Astrocyte of the spinal cord (primary cell): ENCODE measurements around the gene SETD3.

Experiments used
- DNase-seq: peaks from one replicate; pipeline ENCODE4 v3.0.0; 2011; ENCODE audit warnings: low read depth, low spot score
- H3K4me3 ChIP-seq: 2 replicates; pipeline ENCODE4 v1.5.1; 2011; ENCODE audit warnings: low read depth, mild to moderate bottlenecking, low read length, moderate library complexity
- CTCF ChIP-seq: IDR thresholded peaks from 2 replicates; pipeline ENCODE4 v1.5.1; 2012; ENCODE audit warnings: low read depth, mild to moderate bottlenecking, low read length, inconsistent platforms
- in situ Hi-C: cut with HindIII; loops from 2 replicates; pipeline ENCODE4 v1.10.0; 2017; ENCODE audit warnings: low sequenced_read_pairs

The SETD3 gene

DNA sequence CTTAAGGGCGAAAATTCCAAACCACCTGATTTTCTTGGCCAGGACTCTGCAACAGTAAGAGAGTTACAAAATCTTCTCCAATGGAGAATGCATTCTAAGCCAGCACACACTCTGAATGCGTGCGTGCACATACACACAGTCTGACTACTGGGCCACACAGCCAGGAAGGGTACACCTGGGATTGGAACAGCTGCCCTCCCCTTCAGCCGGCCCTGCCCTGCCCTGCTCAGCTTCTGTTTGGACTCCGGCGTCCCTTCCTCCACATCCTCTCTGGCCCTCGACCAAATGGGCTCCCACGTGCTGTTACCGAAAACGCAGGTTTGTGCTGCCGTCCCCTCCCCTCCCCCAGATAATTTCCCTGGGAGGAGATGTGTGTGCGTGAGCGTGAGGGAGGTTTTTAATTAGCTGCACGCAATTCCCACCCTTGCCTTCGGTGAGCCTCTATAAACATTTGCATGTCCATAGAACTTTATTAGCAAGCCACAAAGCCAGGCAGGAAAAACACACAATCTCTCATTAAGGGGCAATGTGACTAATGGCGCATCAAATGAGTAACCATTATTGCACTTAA lies 43.5 kb upstream of the SETD3 start:
- H3K4me3 ChIP-seq, result no peak overlapping the region
- TF ChIP-seq CTCF, result no peak
- DNase-seq, result peak; percentile 26
- in situ Hi-C loops, result no loop called here

- DNase-seq, result no peak
- no peak for TF ChIP-seq CTCF
- no peak overlapping the region for H3K4me3 ChIP-seq
- in situ Hi-C loops, result no loop called here
Measured at GRCh38 chr14:99523704-99524055, 43.0 kb upstream of the SETD3 start.

- no peak for TF ChIP-seq CTCF
- in situ Hi-C loops, result no loop called here
- H3K4me3 ChIP-seq, result no peak overlapping the region
- DNase-seq, result peak; percentile 78
Measured at GRCh38 chr14:99522934-99523703, 42.5 kb upstream of the SETD3 start.

DNA sequence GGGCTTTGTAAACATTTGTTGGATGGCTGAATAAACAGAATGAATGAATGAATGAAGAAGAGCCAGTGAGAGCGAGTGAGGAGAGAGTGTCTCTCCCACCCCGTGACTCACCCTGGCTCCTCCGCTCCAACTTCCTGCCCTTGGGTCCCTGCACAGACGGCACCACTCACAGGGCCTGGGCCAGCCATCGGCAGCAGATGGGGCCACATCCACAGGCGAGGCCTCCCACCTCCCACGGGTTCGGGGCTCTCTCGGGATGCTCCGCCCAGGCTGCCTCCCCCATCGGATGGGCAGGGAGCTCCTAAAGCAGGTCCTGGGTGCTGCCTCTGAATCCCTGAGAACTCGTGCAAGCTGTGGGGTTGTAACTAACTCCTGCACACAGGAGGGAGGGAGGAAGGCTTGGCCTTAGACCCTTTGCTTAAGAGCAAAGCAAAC lies 41.8 kb upstream of the SETD3 start:
- TF ChIP-seq CTCF, result no peak
- in situ Hi-C loops, result no loop called here
- no peak overlapping the region for H3K4me3 ChIP-seq
- DNase-seq, result peak; percentile 47

GRCh38 chr14:99522025-99522401 lies 41.4 kb upstream of the SETD3 start:
- no peak overlapping the region for H3K4me3 ChIP-seq
- no peak for DNase-seq
- no peak for TF ChIP-seq CTCF
- in situ Hi-C loops, result no loop called here

DNA sequence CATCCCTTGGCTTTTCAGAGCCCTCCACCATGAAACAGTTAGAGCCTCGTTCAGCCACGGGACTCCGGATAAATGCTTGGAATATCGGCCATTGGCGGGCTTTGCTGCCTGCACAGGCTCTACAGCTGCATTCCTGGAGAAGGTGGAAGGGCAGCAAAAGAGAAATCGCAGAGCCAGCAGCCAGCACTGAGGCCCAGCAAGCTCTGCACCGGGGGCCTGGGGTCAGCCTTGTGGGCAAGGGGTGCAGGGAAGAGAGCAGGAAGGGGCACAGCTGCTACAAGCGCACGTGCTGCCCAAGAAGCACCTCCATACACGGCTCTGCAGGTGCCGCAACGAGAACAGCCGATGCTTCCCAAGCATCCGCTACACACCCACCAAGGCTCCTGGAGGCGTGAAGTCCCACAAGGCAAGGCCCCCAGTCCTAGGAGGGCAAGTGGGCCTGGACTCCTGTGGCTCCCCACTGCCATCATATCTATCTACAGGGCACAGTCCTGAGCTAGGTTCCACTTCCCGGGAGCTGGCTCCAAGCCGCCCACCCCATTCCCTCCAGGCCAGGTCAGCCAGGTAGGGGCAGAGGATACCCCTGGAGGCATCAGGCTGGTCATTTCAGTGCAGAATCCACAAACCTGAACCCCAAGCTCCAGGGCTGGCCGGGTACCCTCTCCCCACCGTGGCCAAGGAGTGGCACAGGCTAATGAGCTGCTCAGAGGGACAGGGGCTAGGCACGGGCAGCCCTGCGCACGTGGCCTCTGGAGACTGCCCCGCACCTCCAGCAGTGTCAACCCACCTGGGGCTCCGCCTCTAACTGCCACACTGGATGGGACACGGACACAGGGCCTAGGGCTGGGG lies 40.7 kb upstream of the SETD3 start:
- no peak for TF ChIP-seq CTCF
- H3K4me3 ChIP-seq, result no peak overlapping the region
- in situ Hi-C loops, result no loop called here
- no peak for DNase-seq
